Measurements from ENCODE around the gene HINT1.

- no peak for TF ChIP-seq CTCF (IDR thresholded peaks at IDR 0.05 in 4 of 5, conservative IDR thresholded peaks at IDR 0.05 in 1 of 5)
- TF ChIP-seq POLR2A (IDR thresholded peaks at IDR 0.05): peak; percentile 55 to 80
These were observed 5.7 kb upstream of the HINT1 start, which contains the start of gene LYRM7 for GRCh38 chr5:131170540-131171275.
